ENCODE data around the gene CDADC1.
A peak's percentile ranks its signal among the peaks of the same experiment; 100 is the strongest.

The CDADC1 gene

GRCh38 chr13:49253310-49253709 is 5.6 kb downstream of the CDADC1 start:
- DNase-seq (ENCODE audit: low read depth in 1 of 2, low spot score in 1 of 2), result peak in 1 of 2 experiments; percentile 57
- H3K27me3 ChIP-seq (ENCODE audit: insufficient read depth, poor library complexity, severe bottlenecking), result no peaks in the 10 kb centered on the region
- no peak for TF ChIP-seq GABPA (IDR thresholded peaks at IDR 0.05; ENCODE audit: low read depth)
- TF ChIP-seq SPI1 (IDR thresholded peaks at IDR 0.05; ENCODE audit: borderline replicate concordance, low read depth), result no peak
- TF ChIP-seq REST (IDR thresholded peaks at IDR 0.05; ENCODE audit: insufficient replicate concordance, low read depth), result no peak
- TF ChIP-seq POLR2AphosphoS5 (IDR thresholded peaks at IDR 0.05; ENCODE audit: low read depth), result no peak
- TF ChIP-seq, protein P1, sequence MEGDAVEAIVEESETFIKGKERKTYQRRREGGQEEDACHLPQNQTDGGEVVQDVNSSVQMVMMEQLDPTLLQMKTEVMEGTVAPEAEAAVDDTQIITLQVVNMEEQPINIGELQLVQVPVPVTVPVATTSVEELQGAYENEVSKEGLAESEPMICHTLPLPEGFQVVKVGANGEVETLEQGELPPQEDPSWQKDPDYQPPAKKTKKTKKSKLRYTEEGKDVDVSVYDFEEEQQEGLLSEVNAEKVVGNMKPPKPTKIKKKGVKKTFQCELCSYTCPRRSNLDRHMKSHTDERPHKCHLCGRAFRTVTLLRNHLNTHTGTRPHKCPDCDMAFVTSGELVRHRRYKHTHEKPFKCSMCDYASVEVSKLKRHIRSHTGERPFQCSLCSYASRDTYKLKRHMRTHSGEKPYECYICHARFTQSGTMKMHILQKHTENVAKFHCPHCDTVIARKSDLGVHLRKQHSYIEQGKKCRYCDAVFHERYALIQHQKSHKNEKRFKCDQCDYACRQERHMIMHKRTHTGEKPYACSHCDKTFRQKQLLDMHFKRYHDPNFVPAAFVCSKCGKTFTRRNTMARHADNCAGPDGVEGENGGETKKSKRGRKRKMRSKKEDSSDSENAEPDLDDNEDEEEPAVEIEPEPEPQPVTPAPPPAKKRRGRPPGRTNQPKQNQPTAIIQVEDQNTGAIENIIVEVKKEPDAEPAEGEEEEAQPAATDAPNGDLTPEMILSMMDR (IDR thresholded peaks at IDR 0.05; ENCODE audit: insufficient read depth, low read length), result no peak
- no peak overlapping the region for H3K4me3 ChIP-seq (replicated peaks; ENCODE audit: insufficient read depth, low read length)
- H3K27ac ChIP-seq (replicated peaks), result no peak overlapping the region

GRCh38 chr13:49254007-49254406 is 6.3 kb downstream of the CDADC1 start:
- no peaks in the 10 kb centered on the region for H3K27me3 ChIP-seq (ENCODE audit: insufficient read depth, poor library complexity, severe bottlenecking)
- no peak overlapping the region for H3K27ac ChIP-seq (replicated peaks)
- no peak for DNase-seq (ENCODE audit: low read depth in 1 of 2, low spot score in 1 of 2)
- TF ChIP-seq GABPA (IDR thresholded peaks at IDR 0.05; ENCODE audit: low read depth) (no peak), POLR2AphosphoS5 (IDR thresholded peaks at IDR 0.05; ENCODE audit: low read depth) (no peak), SPI1 (IDR thresholded peaks at IDR 0.05; ENCODE audit: borderline replicate concordance, low read depth) (no peak), REST (IDR thresholded peaks at IDR 0.05; ENCODE audit: insufficient replicate concordance, low read depth) (no peak)
- TF ChIP-seq, protein P1 (IDR thresholded peaks at IDR 0.05; ENCODE audit: insufficient read depth, low read length), result no peak
- no peak overlapping the region for H3K4me3 ChIP-seq (replicated peaks; ENCODE audit: insufficient read depth, low read length)

- DNase-seq (ENCODE audit: low read depth in 1 of 2, low spot score in 1 of 2), result no peak
- TF ChIP-seq REST (IDR thresholded peaks at IDR 0.05; ENCODE audit: insufficient replicate concordance, low read depth), result no peak
- TF ChIP-seq, protein P1 (IDR thresholded peaks at IDR 0.05; ENCODE audit: insufficient read depth, low read length), result no peak
- TF ChIP-seq POLR2AphosphoS5 (IDR thresholded peaks at IDR 0.05; ENCODE audit: low read depth), result no peak
- no peak for TF ChIP-seq SPI1 (IDR thresholded peaks at IDR 0.05; ENCODE audit: borderline replicate concordance, low read depth)
- TF ChIP-seq GABPA (IDR thresholded peaks at IDR 0.05; ENCODE audit: low read depth), result no peak
- Histone ChIP-seq H3K27ac (replicated peaks) (no peak overlapping the region), H3K4me3 (replicated peaks; ENCODE audit: insufficient read depth, low read length) (no peak overlapping the region), H3K27me3 (ENCODE audit: insufficient read depth, poor library complexity, severe bottlenecking) (no peaks in the 10 kb centered on the region)
Measured at GRCh38 chr13:49256841-49257240, 9.1 kb downstream of the CDADC1 start.
